Tongue (tissue), 2 donors: Measurements from ENCODE around the gene PTK6. TPM values are rescaled to one million over a fixed set of nuclear protein-coding genes. Genes with fewer than 3 reads are reported as not detected.
"Not testable (repeated sequence)": the region's sequence is repeated elsewhere in the genome, so short reads cannot be mapped to it uniquely, and the experiment has no call there.

Experiments
- DNase-seq: peaks from one replicate; pipeline ENCODE4 v3.0.0-alpha.2; 2015
- total RNA-seq: library from RNA; depleted of rRNA; stranded (reverse); fragments of >200 nt; gene quantifications from one replicate; pipeline ENCODE4 v1.2.3, GENCODE V29; 2014

The PTK6 gene
- total RNA-seq: 4.6 TPM

GRCh38 chr20:63536997-63537524, at the start of gene PTK6:
Gene PTK6 (minus strand): TSS chr20:63537376. CDS start chr20:63537314, 62 bp downstream.
- DNase-seq: no peak

DNA sequence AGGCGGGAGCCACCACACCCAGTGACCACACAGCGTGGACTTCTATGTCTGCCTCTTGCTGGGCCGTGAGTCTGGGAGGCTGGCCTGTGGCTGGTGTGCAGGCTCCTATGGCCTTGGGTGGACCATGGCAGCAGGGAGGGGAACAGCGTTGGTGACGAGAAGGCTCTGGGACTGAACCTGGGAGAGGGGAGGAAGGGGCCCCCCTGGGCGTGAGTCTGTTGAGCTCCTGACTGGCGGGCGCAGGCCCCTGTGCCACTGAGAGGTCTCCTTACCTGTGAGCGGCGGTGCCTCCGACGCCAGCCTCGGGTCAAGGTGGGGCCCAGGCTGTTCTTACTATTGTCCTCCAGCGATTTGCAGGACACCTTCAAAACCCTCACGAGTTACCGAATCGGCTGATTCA, 49.6 kb upstream of the PTK6 start:
- DNase-seq: no peak

GRCh38 chr20:63585616-63586565, 48.7 kb upstream of the PTK6 start:
- no peak for DNase-seq

GRCh38 chr20:63582382-63583063, 45.3 kb upstream of the PTK6 start:
- no peak for DNase-seq

DNA sequence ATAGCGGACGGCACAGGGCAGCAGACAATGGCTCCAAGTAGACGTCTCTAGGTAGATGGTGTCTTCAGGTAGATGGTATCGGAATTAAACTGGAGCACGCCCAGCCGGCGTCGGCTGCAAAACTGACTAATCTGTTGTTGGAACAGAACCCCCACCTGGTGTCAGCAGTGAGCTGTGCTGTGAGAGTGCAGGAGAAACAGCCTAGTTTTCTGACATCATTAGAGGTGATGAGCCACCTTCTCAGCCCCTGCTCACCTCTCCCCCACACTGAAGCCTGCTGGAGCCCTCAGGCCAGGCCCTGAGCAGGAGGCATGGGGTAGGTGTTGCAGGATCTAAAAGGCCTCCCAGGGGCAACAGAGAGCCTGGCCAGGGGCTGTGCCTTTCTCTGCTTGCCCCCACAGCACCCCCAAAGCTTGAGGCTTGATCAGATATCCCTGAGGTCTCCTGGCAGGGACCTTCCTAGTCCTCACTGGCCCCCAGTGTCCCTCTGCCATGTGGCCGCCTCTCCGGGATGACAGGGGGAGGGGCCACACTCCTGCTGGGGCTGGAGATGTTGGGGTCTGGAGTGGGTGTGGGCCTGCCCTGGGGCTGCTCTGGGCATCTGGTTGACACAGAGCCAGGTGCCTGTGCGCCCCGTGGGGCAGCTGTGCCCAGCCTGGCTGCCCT, 43.8 kb upstream of the PTK6 start:
- peak; percentile 51 for DNase-seq

DNA sequence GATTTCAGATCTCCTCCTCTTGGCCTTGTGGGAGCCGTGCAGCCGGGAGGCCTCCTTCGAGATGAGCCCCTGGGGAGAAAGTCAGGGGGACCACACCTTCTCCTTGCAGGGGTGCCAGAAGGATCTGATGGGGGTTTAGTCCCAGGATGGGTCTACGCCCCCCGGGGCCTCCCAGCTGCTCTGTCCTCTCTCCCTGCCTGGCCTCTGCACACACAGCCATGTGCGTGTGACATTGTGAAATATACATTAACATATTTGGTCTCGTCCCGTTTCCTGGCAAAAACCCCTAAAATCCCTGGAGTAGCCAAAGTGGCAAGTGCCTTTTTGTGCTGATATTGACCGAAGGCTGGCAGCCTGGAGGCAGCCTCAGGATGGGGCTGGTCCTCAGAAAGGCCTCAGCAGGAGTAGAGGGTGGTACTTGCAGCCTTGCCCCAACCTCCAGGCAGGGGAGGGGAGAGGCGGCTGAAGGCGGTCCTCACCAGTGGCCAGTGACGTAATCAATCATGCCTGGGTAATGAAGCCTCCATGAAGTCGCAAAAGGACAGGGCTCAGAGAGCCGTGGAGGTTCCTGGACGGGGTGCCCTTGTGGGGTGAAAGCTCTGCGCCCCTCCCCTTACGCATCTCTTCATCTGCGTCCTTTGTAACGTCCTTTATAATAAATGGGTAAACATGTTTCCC, 42.0 kb upstream of the PTK6 start:
- DNase-seq: no peak

GRCh38 chr20:63578224-63579016, 41.2 kb upstream of the PTK6 start:
- no peak for DNase-seq

GRCh38 chr20:63577317-63577894, 40.2 kb upstream of the PTK6 start:
- DNase-seq: peak; percentile 56

- no peak for DNase-seq
These were observed 39.1 kb upstream of the PTK6 start for GRCh38 chr20:63576311-63576710.

DNA sequence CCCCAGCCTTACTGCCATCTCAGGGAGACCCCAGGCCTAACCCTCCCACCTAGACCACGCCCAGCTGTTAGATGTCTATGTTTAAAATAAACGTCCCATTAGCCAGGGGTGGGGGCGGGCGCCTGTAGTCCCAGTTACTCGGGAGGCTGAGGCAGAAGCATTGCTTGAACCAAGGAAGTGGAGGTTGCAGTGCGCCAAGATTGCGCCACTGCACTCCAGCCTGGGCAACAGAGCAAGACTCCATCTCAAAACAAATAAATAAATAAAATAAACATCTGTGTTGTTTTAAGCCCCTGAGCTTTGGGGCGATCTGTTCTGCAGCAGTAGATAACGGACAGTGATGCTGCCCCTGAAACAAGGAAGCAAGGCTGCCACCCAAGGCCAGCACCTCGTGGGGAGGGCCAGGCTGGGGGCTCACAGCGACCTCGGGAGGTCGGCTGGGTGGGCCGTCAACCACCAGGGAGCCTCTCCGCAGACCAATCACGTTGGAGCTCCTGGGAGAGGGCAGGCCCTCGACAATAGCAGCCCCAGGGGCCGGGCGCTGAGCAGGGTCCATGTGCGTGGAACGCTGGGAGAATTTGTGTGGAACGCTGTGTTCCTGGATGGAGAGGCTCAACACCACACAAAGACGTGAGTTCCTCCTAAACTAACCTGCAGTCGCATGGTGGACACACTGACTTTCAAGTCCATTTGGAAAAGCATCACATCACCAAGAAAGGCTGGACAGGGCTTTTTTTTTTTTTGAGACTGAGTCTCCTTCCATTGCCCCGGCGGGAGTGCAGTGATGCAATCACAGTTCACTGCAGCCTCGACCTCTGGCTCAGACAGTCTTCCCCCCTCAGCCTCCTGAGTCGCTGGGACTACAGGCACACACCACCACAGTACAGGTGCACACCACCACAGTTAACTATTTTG, 37.9 kb upstream of the PTK6 start:
- no peak for DNase-seq

DNA sequence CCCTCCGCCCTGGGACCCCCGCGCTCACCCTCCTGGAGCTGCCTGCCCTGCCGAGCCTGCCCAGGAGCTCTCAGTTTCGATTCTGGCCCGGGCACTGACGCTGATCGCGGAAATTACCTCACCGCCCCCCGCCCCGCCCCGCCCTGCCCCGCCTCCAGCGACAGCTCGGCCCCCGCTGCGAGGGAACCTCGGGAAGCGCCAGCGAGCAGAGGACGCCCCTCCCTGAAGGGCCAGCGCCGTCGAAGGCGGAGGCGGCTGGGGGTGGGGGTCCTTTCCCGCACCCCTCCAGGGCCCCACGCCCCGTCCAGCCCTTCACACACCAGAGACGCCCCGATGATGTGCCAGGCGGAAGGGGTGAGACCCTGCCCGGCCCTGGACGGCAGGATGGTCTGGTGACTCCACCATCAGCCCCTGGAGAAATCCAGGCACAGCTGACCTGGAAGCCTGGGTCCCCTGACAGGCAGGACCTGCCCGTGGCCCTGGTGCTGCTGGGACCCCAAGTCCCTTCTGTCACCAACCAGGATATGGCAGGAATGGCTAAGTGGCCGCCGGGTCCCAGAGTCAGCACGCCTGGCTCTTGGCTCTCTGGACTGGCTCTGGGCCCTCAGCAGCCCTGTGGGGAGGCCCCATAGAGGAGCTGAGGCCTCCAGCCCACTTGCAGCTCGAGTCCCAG, 37.1 kb upstream of the PTK6 start, which contains the start of gene HELZ2:
Gene HELZ2, minus strand, starts transcription at position 84 of the 673 bp plus-strand sequence. CDS start 1,854 bp downstream, outside the sequence.
- peak; percentile 81 for DNase-seq

GRCh38 chr20:63573647-63574131, 36.5 kb upstream of the PTK6 start:
- DNase-seq: peak; percentile 26

DNA sequence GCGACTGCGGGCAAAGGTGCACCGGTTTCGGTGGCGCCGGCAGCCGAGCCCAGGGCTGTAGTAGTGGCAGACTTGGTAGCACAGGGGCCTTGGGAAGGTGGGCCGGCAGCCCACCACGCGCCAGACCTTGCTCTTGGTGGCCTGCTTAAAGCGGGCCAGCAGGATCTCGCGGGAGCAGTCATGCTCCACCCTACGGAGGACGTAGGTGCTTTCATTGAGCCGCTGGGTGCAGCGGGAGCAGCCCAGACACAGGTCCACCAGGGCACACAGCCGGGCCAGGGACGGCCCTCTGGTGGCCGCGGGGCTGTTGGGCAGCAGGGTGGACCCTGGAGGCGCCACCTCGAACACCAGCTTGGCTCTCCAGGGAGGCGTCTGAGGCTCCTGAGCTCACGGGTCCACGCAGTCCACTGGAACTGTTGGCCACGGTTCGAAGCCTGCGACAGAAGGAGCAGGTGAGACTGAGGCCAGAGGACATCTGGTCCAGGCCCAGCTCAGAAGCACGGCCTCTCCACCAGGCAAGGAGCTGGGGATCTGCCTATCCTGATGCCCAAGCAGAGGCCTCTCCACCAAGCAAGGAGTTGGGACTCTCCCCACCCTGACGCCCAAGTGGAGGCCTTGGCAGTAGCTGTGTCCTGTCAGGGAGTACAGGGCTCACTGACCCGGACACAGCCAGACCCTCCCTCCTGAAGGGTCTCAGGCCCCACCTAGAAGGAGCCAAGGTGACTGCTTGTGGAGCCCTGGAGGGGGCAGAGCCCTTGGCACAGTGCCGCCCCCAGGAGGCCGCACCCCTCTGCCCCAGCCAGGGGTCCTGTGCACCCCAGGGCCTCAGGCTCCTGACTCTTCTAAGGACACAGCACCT, 35.8 kb upstream of the PTK6 start:
- DNase-seq: no peak

- DNase-seq: no peak
These were observed 35.1 kb upstream of the PTK6 start for GRCh38 chr20:63572071-63572787.

DNA sequence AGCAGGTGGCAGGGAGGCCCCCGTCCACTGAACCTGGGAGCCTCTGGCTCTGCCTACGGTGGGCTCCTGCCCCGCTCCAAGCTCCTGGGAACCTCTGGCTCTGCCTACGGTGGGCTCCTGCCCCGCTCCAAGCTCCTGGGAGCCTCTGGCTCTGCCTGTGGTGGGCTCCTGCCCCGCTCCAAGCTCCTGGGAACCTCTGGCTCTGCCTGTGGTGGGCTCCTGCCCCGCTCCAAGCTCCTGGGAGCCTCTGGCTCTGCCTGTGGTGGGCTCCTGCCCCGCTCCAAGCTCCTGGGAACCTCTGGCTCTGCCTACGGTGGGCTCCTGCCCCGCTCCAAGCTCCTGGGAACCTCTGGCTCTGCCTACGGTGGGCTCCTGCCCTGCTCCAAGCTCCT, 33.9 kb upstream of the PTK6 start:
- DNase-seq: not testable (repeated sequence)

- no peak for DNase-seq
These were observed 33.3 kb upstream of the PTK6 start for GRCh38 chr20:63570281-63571086.
